ENCODE results near the gene INTS15.

- TF ChIP-seq CTCF (conservative IDR thresholded peaks at IDR 0.05; ENCODE audit: low read depth in 2 of 2) (no peak), POLR2AphosphoS5 (IDR thresholded peaks at IDR 0.05; ENCODE audit: low read depth) (peak; percentile 54), EZH2 (IDR thresholded peaks at IDR 0.05; ENCODE audit: low read depth, unreplicated experiment) (no peak), EZH2phosphoT487 (IDR thresholded peaks at IDR 0.05; ENCODE audit: unreplicated experiment) (no peak), REST (IDR thresholded peaks at IDR 0.05; ENCODE audit: unreplicated experiment) (no peak), JUNB (IDR thresholded peaks at IDR 0.05; ENCODE audit: unreplicated experiment) (no peak), STAT1 (IDR thresholded peaks at IDR 0.05; ENCODE audit: unreplicated experiment) (no peak), CREB1 (CRISPR knock-in tag; IDR thresholded peaks at IDR 0.05; ENCODE audit: low read depth) (no peak), ETS1 (IDR thresholded peaks at IDR 0.05) (no peak)
Measured at GRCh38 chr7:6636741-6637543, 47.1 kb downstream of the INTS15 start, which contains the start of gene ZNF316.

All from GM23338 (cell line).